Keratinocyte (primary cell): ENCODE measurements around the gene DOCK7.

ENCODE experiments used
- CTCF ChIP-seq, 3 experiments: IDR thresholded peaks in 1 of 3; conservative IDR thresholded peaks in 1 of 3; optimal IDR thresholded peaks in 1 of 3; 2 replicates in 2 of 3; 3 replicates in 1 of 3; pipeline versions ENCODE3 to v1.5.1; 2011; ENCODE audit warnings: low read length in 3 of 3, mild to moderate bottlenecking in 3 of 3, moderate library complexity in 2 of 3, control low read depth in 1 of 3, inconsistent platforms in 1 of 3; ENCODE audit not compliant: insufficient read depth in 2 of 3; ENCODE audit errors: extremely low read depth in 1 of 3
- EZH2 ChIP-seq: IDR thresholded peaks from one replicate; pipeline ENCODE4 v1.6.1; 2012; ENCODE audit warnings: inconsistent platforms, mild to moderate bottlenecking, low read length, moderate library complexity

DNA sequence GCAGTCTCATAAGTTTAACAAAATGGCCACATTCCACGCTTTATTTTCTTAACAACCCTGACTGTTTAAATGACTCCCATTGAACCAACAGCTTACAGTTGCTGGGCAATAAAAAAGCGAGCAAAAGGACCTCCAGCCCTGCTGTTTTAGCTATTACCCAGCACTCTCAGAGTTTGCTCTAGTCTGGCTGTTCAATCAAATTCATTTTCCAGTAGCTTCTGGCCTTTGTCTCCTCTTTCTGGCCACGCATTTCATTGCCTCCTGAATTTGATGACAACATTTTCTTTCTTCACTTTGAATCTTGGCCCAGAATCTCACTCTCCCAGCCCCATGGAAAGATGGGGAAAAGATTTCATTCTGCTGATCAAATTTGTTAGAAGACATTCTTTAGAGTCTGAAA is 44.1 kb upstream of the DOCK7 start:
- TF ChIP-seq CTCF (optimal IDR thresholded peaks at IDR 0.05 in 1 of 3, IDR thresholded peaks at IDR 0.05 in 1 of 3, conservative IDR thresholded peaks at IDR 0.05 in 1 of 3; ENCODE audit: extremely low read depth in 1 of 3, insufficient read depth in 2 of 3, low read length in 3 of 3): no peak
- TF ChIP-seq EZH2: no peak
